Stomach (tissue), 9 donors: ENCODE data around the gene KCNJ4. TPM values are rescaled to one million over a fixed set of nuclear protein-coding genes. Genes with fewer than 3 reads are reported as not detected.

Experiments used
- DNase-seq, 2 donors: peaks; one replicate each; pipeline versions ENCODE4 v3.0.0 to v3.0.0-alpha.2; 2013 to 2019
- H3K27ac ChIP-seq, 5 donors: fragments of 200-600 bp in 4 of 5; sonication (generic) in 4 of 5; one replicate each; pipeline ENCODE4 v1.5.1; 2013 to 2019; ENCODE audit warnings: mild to moderate bottlenecking in 1 of 5, moderate library complexity in 1 of 5
- H3K27me3 ChIP-seq, 3 donors: fragments of 200-600 bp; sonication (generic); one replicate each; pipeline ENCODE4 v1.5.1; 2017 to 2019; ENCODE audit warnings: mixed run types in 1 of 3
- H3K36me3 ChIP-seq, 4 donors: fragments of 200-600 bp; sonication (generic); 1 replicate in 3 of 4; 2 replicates in 1 of 4; pipeline ENCODE4 v1.5.1; 2016 to 2019
- H3K4me1 ChIP-seq, 4 donors: fragments of 200-600 bp; sonication (generic); one replicate each; pipeline ENCODE4 v1.5.1; 2016 to 2019
- H3K4me3 ChIP-seq, 4 donors: fragments of 200-600 bp; sonication (generic) in 3 of 4; one replicate each; pipeline ENCODE4 v1.5.1; 2016 to 2019; ENCODE audit warnings: mild to moderate bottlenecking in 1 of 4
- H3K9me3 ChIP-seq, 4 donors: fragments of 200-600 bp; sonication (generic); one replicate each; pipeline ENCODE4 v1.5.1; 2016 to 2019
- CTCF ChIP-seq, 7 experiments: fragments of 450-650 bp in 4 of 7; fragments of 200-600 bp in 3 of 7; sonication (generic) in 3 of 7; IDR thresholded peaks; one replicate each; pipeline ENCODE4 v1.5.1; 2016 to 2019; ENCODE audit warnings: antibody characterized with exemption in 7 of 7, control low read depth in 2 of 7, mild to moderate bottlenecking in 1 of 7
- EP300 ChIP-seq: sonication (generic); formaldehyde crosslinking; IDR thresholded peaks from one replicate; pipeline ENCODE4 v1.6.1; 2017; ENCODE audit warnings: antibody characterized with exemption
- POLR2A ChIP-seq, 4 donors: fragments of 450-650 bp; IDR thresholded peaks; one replicate each; pipeline ENCODE4 v1.6.1; 2016; ENCODE audit warnings: antibody characterized with exemption in 4 of 4, control low read depth in 2 of 4, mild to moderate bottlenecking in 1 of 4, moderate library complexity in 1 of 4
- POLR2AphosphoS5 ChIP-seq, 3 donors: sonication (generic); formaldehyde crosslinking; IDR thresholded peaks; one replicate each; pipeline ENCODE4 v1.6.1; 2016; ENCODE audit warnings: antibody characterized with exemption in 3 of 3
- WGBS, 5 donors: extraction: QIAGEN DNeasy Blood & Tissue Kit in 3 of 5; methylation state at CpG; one replicate each; pipeline versions ENCODE4 v1.1.5 to v1.1.7; 2013 to 2018; 5-methylcytosine and 5-hydroxymethylcytosine counted together
- intact Hi-C: fragments of 100-400 bp; cut with DNase I; formaldehyde crosslinking; loops from one replicate; pipeline ENCODE4 v1.15.1; 2023; ENCODE audit warnings: low total_unique reads
- polyA plus RNA-seq, 3 donors: library from polyadenylated mRNA; stranded (reverse); fragments of 200-250 nt; gene quantifications; one replicate each; pipeline ENCODE4 v1.2.3, GENCODE V29; 2013
- total RNA-seq, 5 donors: library from RNA; depleted of rRNA; stranded (reverse); fragments of >200 nt; gene quantifications; one replicate each; pipeline versions ENCODE4 v1.1.0 to v1.2.3, GENCODE V29; 2014 to 2016
- donor health status: healthy with polysubstance abuse.
- donor health status: Bipolar disorder and iron deficiency.
- donor health status: healthy.

The KCNJ4 gene
- total and polyA plus RNA-seq, 8 donors: not detected

GRCh38 chr22:38453996-38454352 lies 1.0 kb downstream of the KCNJ4 start:
- no peak for TF ChIP-seq EP300
- no peak for TF ChIP-seq CTCF (IDR thresholded peaks at IDR 0.05)
- TF ChIP-seq POLR2A (IDR thresholded peaks at IDR 0.05): no peak
- TF ChIP-seq POLR2AphosphoS5 (IDR thresholded peaks at IDR 0.05): no peak
- intact Hi-C loops: no loop called here
- Histone ChIP-seq H3K27me3 (peaks cover 15 to 99% (median 70%) of the 10 kb centered on the region in 3 donors), H3K36me3 (no peaks in the 10 kb centered on the region), H3K4me1 (peaks cover 14 to 24% (median 20%) of the 10 kb centered on the region in 4 donors), H3K4me3 (no peak overlapping the region), H3K9me3 (no peaks in the 10 kb centered on the region), H3K27ac (no peak overlapping the region)
- WGBS, 5 donors: 50 to 96% (median 60%) methylated on average over 3 of the region's 3 CpGs
- DNase-seq: peak in 1 of 2 donors; percentile 31

- H3K27me3 ChIP-seq: peaks cover 15 to 99% (median 71%) of the 10 kb centered on the region in 3 donors
- H3K4me3 ChIP-seq: no peak overlapping the region
- TF ChIP-seq CTCF (IDR thresholded peaks at IDR 0.05) (no peak), POLR2A (IDR thresholded peaks at IDR 0.05) (no peak), EP300 (no peak), POLR2AphosphoS5 (IDR thresholded peaks at IDR 0.05) (no peak)
- H3K36me3 ChIP-seq: no peaks in the 10 kb centered on the region
- intact Hi-C loops: no loop called here
- WGBS, 5 donors: 80 to 85% (median 82%) methylated on average over 11 of the region's 11 CpGs
- H3K9me3 ChIP-seq: no peaks in the 10 kb centered on the region
- DNase-seq: no peak
- no peak overlapping the region for H3K27ac ChIP-seq
- peaks cover 14 to 24% (median 20%) of the 10 kb centered on the region in 4 donors for H3K4me1 ChIP-seq
Measured at GRCh38 chr22:38453066-38453672, 1.8 kb downstream of the KCNJ4 start.

GRCh38 chr22:38452373-38453065 lies 2.5 kb downstream of the KCNJ4 start:
- Histone ChIP-seq H3K4me1 (peaks cover 14 to 24% (median 20%) of the 10 kb centered on the region in 4 donors), H3K27me3 (peaks cover 15 to 96% (median 67%) of the 10 kb centered on the region in 3 donors), H3K9me3 (no peaks in the 10 kb centered on the region), H3K4me3 (no peak overlapping the region), H3K36me3 (no peaks in the 10 kb centered on the region), H3K27ac (no peak overlapping the region)
- no peak for TF ChIP-seq POLR2A (IDR thresholded peaks at IDR 0.05)
- TF ChIP-seq EP300: no peak
- TF ChIP-seq CTCF (IDR thresholded peaks at IDR 0.05): no peak
- TF ChIP-seq POLR2AphosphoS5 (IDR thresholded peaks at IDR 0.05): no peak
- DNase-seq: peak in 1 of 2 donors; percentile 81
- intact Hi-C loops: no loop called here
- 29 to 41% (median 40%) methylated on average over 23 to 25 of the region's 25 CpGs for WGBS, 5 donors

GRCh38 chr22:38451864-38452263 lies 3.1 kb downstream of the KCNJ4 start:
- H3K27me3 ChIP-seq: peaks cover 15 to 96% (median 61%) of the 10 kb centered on the region in 3 donors
- intact Hi-C loops: no loop called here
- 59 to 71% (median 64%) methylated on average over 3 to 4 of the region's 4 CpGs for WGBS, 5 donors

More at GRCh38 chr22:38451864-38452263, 3.1 kb downstream of the KCNJ4 start:
- H3K27ac ChIP-seq: no peak overlapping the region
- H3K9me3 ChIP-seq: no peaks in the 10 kb centered on the region
- no peak overlapping the region for H3K4me3 ChIP-seq
- peak in 1 of 2 donors; percentile 5 for DNase-seq
- H3K36me3 ChIP-seq: no peaks in the 10 kb centered on the region
- peaks cover 14 to 24% (median 20%) of the 10 kb centered on the region in 4 donors for H3K4me1 ChIP-seq
- TF ChIP-seq POLR2A (IDR thresholded peaks at IDR 0.05): no peak
- no peak for TF ChIP-seq POLR2AphosphoS5 (IDR thresholded peaks at IDR 0.05)
- TF ChIP-seq CTCF (IDR thresholded peaks at IDR 0.05): no peak
